HG03135 (cell line): Measurements from ENCODE around the gene LGR6.

Source experiments
- ATAC-seq: cut with Tn5 transposase; IDR thresholded peaks from one replicate; pipeline ENCODE4 v1.9.1; 2021; ENCODE audit warnings: mild to moderate bottlenecking, moderate library complexity; ENCODE audit not compliant: unreplicated experiment

LGR6 gene

DNA sequence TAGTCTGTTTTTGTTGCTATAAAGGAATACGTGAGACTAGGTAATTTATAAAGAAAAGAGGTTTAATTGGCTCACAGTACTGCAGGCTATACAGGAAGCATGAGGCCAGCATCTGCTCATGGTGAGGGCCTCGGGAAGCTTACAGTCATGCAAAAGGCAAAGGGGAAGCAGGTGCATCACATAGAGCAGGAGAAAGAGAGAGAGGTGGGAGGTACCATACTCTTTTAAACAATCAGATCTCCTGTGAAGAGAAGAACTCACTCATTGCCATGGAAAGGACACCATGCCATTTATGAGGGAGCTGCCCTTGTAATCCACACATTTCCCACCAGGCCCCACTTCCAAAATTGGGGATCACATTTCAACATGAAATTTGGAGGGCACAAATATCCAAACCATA lies 167.6 kb downstream of the LGR6 start:
- no peak for ATAC-seq

- ATAC-seq, result no peak
These were observed 168.1 kb downstream of the LGR6 start for GRCh38 chr1:202361701-202362100.

DNA sequence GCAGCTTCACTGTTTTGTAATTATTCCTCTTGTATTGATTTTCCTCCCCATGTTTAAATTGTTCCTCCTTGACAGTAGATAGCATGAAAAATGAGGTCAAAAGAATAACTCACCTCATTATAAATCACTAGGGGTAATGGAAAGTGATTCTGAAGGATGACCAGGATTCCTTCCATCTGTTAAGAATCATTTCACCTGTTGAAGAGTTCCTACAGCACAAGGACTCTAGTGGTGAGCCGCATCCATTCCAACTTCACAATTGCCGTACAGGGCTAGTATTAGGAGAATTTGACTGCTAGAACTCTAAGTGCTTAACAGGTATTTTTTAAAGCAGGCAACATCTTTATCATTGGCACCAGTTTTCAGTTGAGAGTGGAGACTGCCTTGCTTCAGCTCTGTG lies 168.6 kb downstream of the LGR6 start:
- ATAC-seq, result no peak

DNA sequence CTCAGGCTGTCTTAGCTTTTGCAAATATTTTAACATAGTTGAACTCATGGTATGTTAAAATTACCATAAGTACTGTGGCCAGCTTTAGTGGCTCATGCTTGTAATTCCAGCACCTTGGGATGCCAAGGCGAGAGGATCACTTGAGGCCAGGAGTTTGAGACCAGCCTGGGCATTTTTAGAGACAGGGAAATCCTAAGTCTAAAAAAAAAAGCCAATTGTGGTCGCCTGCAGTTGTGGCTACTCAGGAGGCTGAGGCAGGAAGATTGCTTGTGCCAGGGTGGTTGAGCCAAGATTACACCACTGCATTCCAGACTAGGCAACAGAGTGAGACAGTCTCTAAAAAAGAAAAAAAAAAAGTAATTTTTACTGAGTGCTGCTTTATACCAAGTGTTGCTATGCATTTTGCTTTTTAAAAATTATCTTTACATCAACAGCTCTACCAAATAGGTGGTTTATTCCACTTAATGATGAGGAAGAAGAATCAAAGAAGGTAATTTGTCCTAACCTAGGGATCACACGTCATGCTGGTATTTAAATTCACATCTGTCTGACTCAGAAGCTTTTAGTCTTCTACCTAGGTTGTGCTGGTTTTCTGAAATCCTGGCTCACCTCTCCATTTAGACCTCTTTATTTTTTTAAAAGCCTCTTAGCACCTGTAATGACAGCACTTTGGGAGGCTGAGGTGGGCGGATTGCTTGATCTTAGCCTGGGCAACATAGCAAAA lies 171.7 kb downstream of the LGR6 start:
- ATAC-seq, result no peak

- no peak for ATAC-seq
These were observed 173.7 kb downstream of the LGR6 start for GRCh38 chr1:202367271-202367670.
